A549 (cell line): ENCODE measurements around the gene PIH1D1. TPM values are rescaled to one million over a fixed set of nuclear protein-coding genes. Genes with fewer than 3 reads are reported as not detected.
A peak's percentile ranks its signal among the peaks of the same experiment; 100 is the strongest.

Source experiments
- ATAC-seq, 2 experiments: fragments of 200-7000 bp in 1 of 2; fragments of >200 bp in 1 of 2; cut with Nextera tagmentation in 1 of 2; cut with Tn5 transposase in 1 of 2; 3 replicates each; pipeline versions ENCODE4 v1.8.0 to v1.9.1; 2018 to 2020; ENCODE audit warnings: mild to moderate bottlenecking in 1 of 2, moderate library complexity in 1 of 2
- CTCF ChIA-PET: fragments of 300-600 bp; sonication (Branson Sonifier 250); formaldehyde crosslinking; extraction: SDS; loops from one replicate; lab custom pipeline; 2021; ENCODE audit warnings: antibody characterized with exemption, inconsistent platforms; lab: Yijun Ruan, JAX
- POLR2A ChIA-PET: fragments of 350-600 bp; formaldehyde crosslinking; extraction: SDS; loops from one replicate; lab custom pipeline; 2021; ENCODE audit warnings: antibody characterized with exemption, inconsistent platforms; lab: Yijun Ruan, JAX
- DNase-seq, 2 experiments: peaks; one replicate each; pipeline versions ENCODE4 v3.0.0 to v3.0.0-alpha.2; 2011 to 2016; ENCODE audit warnings: low read depth in 1 of 2, low spot score in 1 of 2
- FAIRE-seq: peaks from 2 replicates; lab custom pipeline; 2011; peaks lifted over from hg19 to GRCh38; lab: Jason Lieb, UNC
- H3K27ac ChIP-seq, 2 experiments: fragments of >200 bp; sonication (Bioruptor Twin); formaldehyde crosslinking; 3 replicates each; pipeline ENCODE4 v1.5.1; 2016 to 2017
- H3K4me1 ChIP-seq: fragments of >200 bp; sonication (Bioruptor Twin); formaldehyde crosslinking; 3 replicates; pipeline ENCODE4 v1.6.1; 2016
- H3K4me2 ChIP-seq: fragments of >200 bp; sonication (Bioruptor Twin); formaldehyde crosslinking; 3 replicates; pipeline ENCODE4 v1.6.1; 2016
- H3K4me3 ChIP-seq: fragments of >200 bp; sonication (Bioruptor Twin); formaldehyde crosslinking; 3 replicates; pipeline ENCODE4 v1.5.1; 2016
- H3K9me3 ChIP-seq: fragments of >200 bp; sonication (Bioruptor Twin); formaldehyde crosslinking; 3 replicates; pipeline ENCODE4 v1.6.1; 2016
- BCL3 ChIP-seq: fragments of >200 bp; sonication (Bioruptor Twin); formaldehyde crosslinking; IDR thresholded peaks from 3 replicates; pipeline ENCODE4 v1.6.1; 2016
- CBX2 ChIP-seq: fragments of 200-600 bp; sonication (generic); IDR thresholded peaks from 2 replicates; pipeline ENCODE4 v1.6.1; 2016; ENCODE audit warnings: low read depth, mild to moderate bottlenecking, borderline replicate concordance
- CEBPB ChIP-seq, 2 experiments: fragments of >200 bp in 1 of 2; sonication (Bioruptor Twin) in 1 of 2; formaldehyde crosslinking in 1 of 2; IDR thresholded peaks; 2 replicates each; pipeline ENCODE4 v1.6.1; 2012 to 2016
- EHF ChIP-seq: fragments of 250-450 bp; sonication (Bioruptor Pico); IDR thresholded peaks from 2 replicates; pipeline ENCODE4 v1.5.0; 2020; ENCODE audit warnings: mild to moderate bottlenecking
- EHMT2 ChIP-seq: fragments of 200-600 bp; sonication (generic); IDR thresholded peaks from 2 replicates; pipeline ENCODE4 v1.6.1; 2016; ENCODE audit warnings: antibody characterized with exemption, low read depth, mild to moderate bottlenecking, moderate library complexity
- ELK1 ChIP-seq: fragments of 150-350 bp; IDR thresholded peaks from 2 replicates; pipeline ENCODE4 v1.6.1; 2014; ENCODE audit warnings: low read depth, mild to moderate bottlenecking, low read length
- ESRRA ChIP-seq: fragments of 150-350 bp; IDR thresholded peaks from 2 replicates; pipeline ENCODE4 v1.6.1; 2014; ENCODE audit warnings: mild to moderate bottlenecking, low read length, borderline replicate concordance
- FOXS1 ChIP-seq: fragments of 250-450 bp; sonication (Bioruptor Pico); IDR thresholded peaks from 2 replicates; pipeline ENCODE4 v1.5.0; 2020; ENCODE audit warnings: mild to moderate bottlenecking, moderate library complexity
- GATA3 ChIP-seq: IDR thresholded peaks from 2 replicates; pipeline ENCODE4 v1.6.1; 2012; ENCODE audit warnings: borderline replicate concordance
- HDAC2 ChIP-seq: fragments of 200-600 bp; sonication (generic); IDR thresholded peaks from 2 replicates; pipeline ENCODE4 v1.6.1; 2016
- HES2 ChIP-seq: fragments of >200 bp; sonication (Bioruptor Twin); formaldehyde crosslinking; IDR thresholded peaks from 2 replicates; pipeline ENCODE4 v1.6.1; 2016
- HEYL ChIP-seq: fragments of 250-450 bp; sonication (Bioruptor Pico); IDR thresholded peaks from 2 replicates; pipeline ENCODE4 v1.8.0; 2021; ENCODE audit warnings: mild to moderate bottlenecking, moderate library complexity
- HMGXB4 ChIP-seq: fragments of 250-450 bp; sonication (Bioruptor Pico); IDR thresholded peaks from 2 replicates; pipeline ENCODE4 v1.5.0; 2021; ENCODE audit warnings: mild to moderate bottlenecking, moderate library complexity, borderline replicate concordance
- HOXB13 ChIP-seq: fragments of 250-450 bp; sonication (Bioruptor Pico); IDR thresholded peaks from 2 replicates; pipeline ENCODE4 v1.5.0; 2020; ENCODE audit warnings: low read depth, mild to moderate bottlenecking, moderate library complexity
- KDM1A ChIP-seq: fragments of 200-600 bp; sonication (generic); IDR thresholded peaks from 2 replicates; pipeline ENCODE4 v1.6.1; 2016; ENCODE audit warnings: low read depth, mild to moderate bottlenecking
- KDM5A ChIP-seq: fragments of 200-600 bp; sonication (generic); IDR thresholded peaks from 2 replicates; pipeline ENCODE4 v1.6.1; 2016; ENCODE audit warnings: antibody characterized with exemption, mild to moderate bottlenecking
- MAX ChIP-seq: IDR thresholded peaks from 2 replicates; pipeline ENCODE4 v1.6.1; 2012
- MAZ ChIP-seq: fragments of 150-350 bp; IDR thresholded peaks from 2 replicates; pipeline ENCODE4 v1.6.1; 2014; ENCODE audit warnings: antibody characterized with exemption, low read depth, low read length, borderline replicate concordance
- NFE2L2 ChIP-seq: fragments of 150-350 bp; conservative IDR thresholded peaks from 2 replicates; pipeline ENCODE4 v1.6.1; 2014; ENCODE audit warnings: low read length
- PHF8 ChIP-seq: fragments of 200-600 bp; sonication (generic); IDR thresholded peaks from 2 replicates; pipeline ENCODE4 v1.6.1; 2016; ENCODE audit warnings: low read depth, mild to moderate bottlenecking, antibody characterized with exemption, moderate library complexity, borderline replicate concordance
- RAD21 ChIP-seq, 2 experiments: fragments of >200 bp in 1 of 2; sonication (Bioruptor Twin) in 1 of 2; formaldehyde crosslinking in 1 of 2; IDR thresholded peaks in 1 of 2; conservative IDR thresholded peaks in 1 of 2; 2 replicates in 1 of 2; 3 replicates in 1 of 2; pipeline ENCODE4 v1.6.1; 2012 to 2018; ENCODE audit warnings: inconsistent platforms in 1 of 2
- RARB ChIP-seq: fragments of 250-450 bp; sonication (Bioruptor Pico); IDR thresholded peaks from 2 replicates; pipeline ENCODE4 v1.8.0; 2021; ENCODE audit warnings: mild to moderate bottlenecking, moderate library complexity
- RCOR1 ChIP-seq: fragments of 150-350 bp; IDR thresholded peaks from 2 replicates; pipeline ENCODE4 v1.6.1; 2014; ENCODE audit warnings: antibody characterized with exemption, low read length, low read depth
- RNF2 ChIP-seq: fragments of 200-600 bp; sonication (generic); IDR thresholded peaks from 2 replicates; pipeline ENCODE4 v1.6.1; 2016; ENCODE audit warnings: low read depth, mild to moderate bottlenecking, antibody characterized with exemption, moderate library complexity, borderline replicate concordance
- SMC3 ChIP-seq: fragments of >200 bp; sonication (Bioruptor Twin); formaldehyde crosslinking; IDR thresholded peaks from 3 replicates; pipeline ENCODE4 v1.6.1; 2018; ENCODE audit warnings: inconsistent platforms
- USF2 ChIP-seq: fragments of 450-650 bp; IDR thresholded peaks from 2 replicates; pipeline ENCODE4 v1.6.1; 2014; ENCODE audit warnings: antibody characterized with exemption
- ZFP36 ChIP-seq: fragments of 450-650 bp; IDR thresholded peaks from 2 replicates; pipeline ENCODE4 v1.6.1; 2014; ENCODE audit warnings: borderline replicate concordance; ENCODE audit not compliant: partially characterized antibody
- ZNF302 ChIP-seq: fragments of 250-450 bp; sonication (Bioruptor Pico); IDR thresholded peaks from 2 replicates; pipeline ENCODE4 v1.9.0; 2021; ENCODE audit warnings: inconsistent platforms, mild to moderate bottlenecking, moderate library complexity
- WGBS: methylation state at CpG from one replicate; pipeline ENCODE4 v1.1.6; 2017; ENCODE audit errors: missing lambda C conversion rate; 5-methylcytosine and 5-hydroxymethylcytosine counted together
- polyA plus RNA-seq, 4 experiments: library from polyadenylated mRNA; depleted of rRNA in 3 of 4; stranded (reverse); fragments of >200 nt; fragmentation: RNase III in 1 of 4; extraction: RNeasy Plus Mini Kit Qiagen cat#74134 plus additional on column Dnase treatment in 1 of 4; gene quantifications; 2 replicates in 3 of 4; 3 replicates in 1 of 4; pipeline ENCODE4 v1.2.3, GENCODE V29; 2011 to 2017

Gene PIH1D1
- polyA plus RNA-seq, 2 of the 4 experiments (the other 2 are of a cell fraction) = 89.7 to 114 TPM

- TF ChIP-seq MAZ = no peak
Observed at GRCh38 chr19:49488046-49488862, 36.6 kb upstream of the PIH1D1 start (continued).

- Histone ChIP-seq H3K9me3 (no peaks in the 10 kb centered on the region), H3K4me2 (peak within 1 kb of the TSS; percentile 80), H3K27ac (peak within 1 kb of the TSS; percentile 94 to 95), H3K4me3 (peak within 1 kb of the TSS; percentile 71), H3K4me1 (peaks cover 29% of the 10 kb centered on the region)
- CTCF ChIA-PET = interaction anchor here (0.6 to 2.4 kb wide), 5 partner anchors 8 to 83 kb away, joined by 3 to 11 read pairs (median 3); partner anchors contain the start of gene FLT3LG
- FAIRE-seq = peak; percentile 88
- ATAC-seq = peak; percentile 83 to 90
- WGBS = 1% methylated on average over 50 of the region's 57 CpGs
- POLR2A ChIA-PET = interaction anchor here (0.9 to 1.5 kb wide), 6 partner anchors 8 to 153 kb away, joined by 3 to 12 read pairs (median 5); partner anchors contain the start of genes ALDH16A1 and RPS11
- DNase-seq = peak; percentile 98 to 100
- TF ChIP-seq HOXB13 (CRISPR knock-in tag) (peak; percentile 16; the same call in 1 of the 2 replicates), FOXS1 (CRISPR knock-in tag) (no peak), ESRRA (no peak), MAX (peak; percentile 89), NFE2L2 (no peak), CEBPB (IDR thresholded peaks at IDR 0.05) (peak; percentile 83 to 95; a peak in 3 of 4 replicates), HMGXB4 (CRISPR knock-in tag) (no peak), HES2 (no peak), USF2 (peak; percentile 99), EHF (CRISPR knock-in tag) (peak; percentile 75), EHMT2 (no peak), HEYL (CRISPR knock-in tag) (no peak), MAZ (no peak), ZFP36 (no peak), RCOR1 (no peak), SMC3 (no peak), GATA3 (peak; percentile 40; the same call in 1 of the 2 replicates), RNF2 (no peak), KDM1A (no peak), ZNF302 (CRISPR knock-in tag) (no peak), RARB (CRISPR knock-in tag) (peak; percentile 75; the same call in 1 of the 2 replicates), HDAC2 (peak; percentile 50; the same call in 1 of the 2 replicates), CBX2 (no peak), BCL3 (peak; percentile 100), KDM5A (peak; percentile 51; the same call in 1 of the 2 replicates), RAD21 (conservative IDR thresholded peaks at IDR 0.05 in 1 of 2, IDR thresholded peaks at IDR 0.05 in 1 of 2) (no peak), ELK1 (no peak), PHF8 (peak; percentile 100)
Observed at GRCh38 chr19:49487277-49488045, 35.8 kb upstream of the PIH1D1 start, which contains the start of gene RPL13A. Gene RPL13A, plus strand, starts transcription at chr19:49487608. Its CDS starts 22 bp downstream, at chr19:49487630.
